C4-2B (cell line): Measurements from ENCODE around the gene FHOD3.

ENCODE experiments used
- ZFX ChIP-seq: fragments of 450-650 bp; IDR thresholded peaks from 2 replicates; pipeline ENCODE4 v1.6.1; 2017
- TF ChIP-seq, protein P1 (sequence below): fragments of 450-650 bp; conservative IDR thresholded peaks from 2 replicates; pipeline ENCODE4 v1.5.1; 2017; ENCODE audit warnings: mild to moderate bottlenecking

DNA sequence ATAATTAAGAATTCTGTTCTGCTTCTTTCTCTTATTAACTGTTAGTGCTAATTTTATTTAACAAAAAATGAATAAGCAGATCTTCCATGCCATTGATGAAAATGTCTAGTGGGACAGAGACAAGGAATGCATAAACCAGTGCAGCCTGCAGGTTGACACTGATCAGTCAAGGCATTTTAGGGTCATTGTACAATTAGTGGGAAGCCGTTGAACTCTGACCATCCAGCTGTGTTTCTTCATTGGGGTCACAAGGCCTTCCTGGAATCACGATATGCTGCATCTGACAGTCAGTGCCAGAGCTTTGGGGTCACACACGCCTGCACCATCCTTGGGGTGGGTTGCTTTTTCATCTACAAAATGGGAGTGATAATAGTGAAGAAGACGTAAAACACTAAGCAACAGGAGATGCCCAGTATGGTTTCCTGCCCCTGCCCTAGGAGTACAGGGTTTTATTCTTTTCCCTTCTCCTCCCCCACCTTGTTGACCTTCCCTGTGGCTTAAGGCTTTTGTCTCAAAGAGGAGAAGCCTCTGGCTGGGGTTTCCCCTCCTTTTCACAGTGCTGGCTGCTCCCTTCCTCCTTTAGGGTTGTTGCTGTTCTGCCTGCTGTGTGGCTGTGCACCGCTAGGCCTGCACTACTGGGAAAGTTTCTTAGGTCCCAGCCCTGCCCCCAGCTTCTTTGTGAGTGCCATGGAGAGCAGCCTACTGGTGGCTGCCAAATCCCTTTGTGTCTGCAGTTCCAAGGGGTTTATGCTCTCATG lies 285.7 kb downstream of the FHOD3 start:
- TF ChIP-seq, protein P1, sequence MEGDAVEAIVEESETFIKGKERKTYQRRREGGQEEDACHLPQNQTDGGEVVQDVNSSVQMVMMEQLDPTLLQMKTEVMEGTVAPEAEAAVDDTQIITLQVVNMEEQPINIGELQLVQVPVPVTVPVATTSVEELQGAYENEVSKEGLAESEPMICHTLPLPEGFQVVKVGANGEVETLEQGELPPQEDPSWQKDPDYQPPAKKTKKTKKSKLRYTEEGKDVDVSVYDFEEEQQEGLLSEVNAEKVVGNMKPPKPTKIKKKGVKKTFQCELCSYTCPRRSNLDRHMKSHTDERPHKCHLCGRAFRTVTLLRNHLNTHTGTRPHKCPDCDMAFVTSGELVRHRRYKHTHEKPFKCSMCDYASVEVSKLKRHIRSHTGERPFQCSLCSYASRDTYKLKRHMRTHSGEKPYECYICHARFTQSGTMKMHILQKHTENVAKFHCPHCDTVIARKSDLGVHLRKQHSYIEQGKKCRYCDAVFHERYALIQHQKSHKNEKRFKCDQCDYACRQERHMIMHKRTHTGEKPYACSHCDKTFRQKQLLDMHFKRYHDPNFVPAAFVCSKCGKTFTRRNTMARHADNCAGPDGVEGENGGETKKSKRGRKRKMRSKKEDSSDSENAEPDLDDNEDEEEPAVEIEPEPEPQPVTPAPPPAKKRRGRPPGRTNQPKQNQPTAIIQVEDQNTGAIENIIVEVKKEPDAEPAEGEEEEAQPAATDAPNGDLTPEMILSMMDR, result no peak
- TF ChIP-seq ZFX, result no peak
